ENCODE data around the gene PTTG1IP. TPM values are rescaled to one million over a fixed set of nuclear protein-coding genes. Genes with fewer than 3 reads are reported as not detected.
A peak's percentile ranks its signal among the peaks of the same experiment; 100 is the strongest.

Gene PTTG1IP
- total RNA-seq, 2 experiments from 2014 or later, result 80.3 to 82.6 TPM

GRCh38 chr21:44858791-44859190 is 14.7 kb downstream of the PTTG1IP start:
- Mint-ChIP-seq H3K9me3 (no peaks in the 10 kb centered on the region), H3K36me3 (ENCODE audit: low read depth) (peaks cover 66% of the 10 kb centered on the region), H3K27me3 (no peaks in the 10 kb centered on the region), H3K4me3 (no peak overlapping the region), H3K27ac (no peak overlapping the region), H3K4me1 (peaks cover 22% of the 10 kb centered on the region)
- POLR2A ChIA-PET, result no interaction called here
- CTCF ChIA-PET, result no interaction called here
- no peak for DNase-seq

DNA sequence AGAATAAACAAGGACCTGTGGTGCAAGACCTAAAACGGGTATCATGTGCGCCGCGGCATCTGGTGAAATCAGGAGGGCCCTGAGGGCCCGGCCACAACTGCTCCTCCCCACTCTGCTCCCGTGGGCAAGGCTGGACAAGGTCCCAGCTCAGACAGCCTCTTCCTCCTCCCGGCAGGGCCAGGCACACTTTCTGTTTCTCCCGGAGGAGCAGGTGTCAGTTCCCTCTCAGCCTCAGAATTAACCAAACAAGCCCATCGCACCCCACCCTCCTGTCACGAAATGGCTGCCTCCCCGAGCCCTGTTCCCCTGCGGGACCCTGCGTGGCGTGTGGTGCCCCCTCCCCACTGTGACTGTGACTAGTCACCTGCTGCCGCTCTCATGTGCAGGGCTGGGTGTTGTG is 15.2 kb downstream of the PTTG1IP start:
- H3K27me3 Mint-ChIP-seq, result no peaks in the 10 kb centered on the region
- H3K9me3 Mint-ChIP-seq, result no peaks in the 10 kb centered on the region
- no peak overlapping the region for H3K4me3 Mint-ChIP-seq
- no peak for DNase-seq
- ChIA-PET POLR2A (interaction anchor here (1.2 kb wide), 1 partner anchor 16 kb away, joined by 5 read pairs; the partner anchor contains the start of gene PTTG1IP), CTCF (interaction anchor here (0.8 kb wide), 1 partner anchor 31 kb away, joined by 3 read pairs; no protein-coding TSS in a partner anchor)
- H3K4me1 Mint-ChIP-seq, result peaks cover 22% of the 10 kb centered on the region
- H3K36me3 Mint-ChIP-seq (ENCODE audit: low read depth), result peaks cover 66% of the 10 kb centered on the region
- no peak overlapping the region for H3K27ac Mint-ChIP-seq

DNA sequence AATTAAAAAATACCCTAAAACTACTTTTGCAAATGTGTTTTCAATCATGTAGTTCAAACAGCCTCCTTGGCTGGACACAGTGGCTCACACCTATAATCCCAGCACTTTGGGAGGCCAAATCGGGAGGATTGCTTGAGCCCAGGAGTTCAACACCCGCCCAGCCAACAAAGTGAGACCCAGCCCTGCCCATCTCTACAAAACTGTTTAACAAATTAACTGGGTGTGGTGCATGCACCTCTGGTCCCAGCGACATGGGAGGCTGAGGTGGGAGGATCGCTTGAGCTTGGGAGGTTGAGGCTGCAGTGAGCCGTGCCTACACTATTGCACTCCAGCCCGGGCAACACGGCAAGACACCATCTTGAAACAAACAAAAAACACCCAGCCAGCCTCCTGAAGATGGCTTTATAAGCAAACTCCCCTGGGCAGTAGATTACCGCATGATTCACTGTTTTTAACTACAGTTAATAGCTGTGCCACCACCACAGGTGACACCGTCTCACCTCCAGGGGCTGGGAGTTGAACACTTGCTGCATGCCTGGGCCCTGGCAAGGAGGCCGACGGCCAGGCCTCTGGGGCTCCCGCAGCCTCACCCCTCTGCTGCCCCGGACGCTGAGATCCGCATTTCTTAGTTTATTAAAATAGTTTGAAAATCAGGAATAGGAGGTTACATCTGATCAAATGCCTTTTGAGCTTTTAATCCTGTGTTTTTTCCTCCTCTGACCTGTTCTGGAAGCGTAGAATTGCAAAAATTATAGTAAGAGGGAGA is 16.2 kb downstream of the PTTG1IP start:
- Mint-ChIP-seq H3K27ac (no peak overlapping the region), H3K27me3 (no peaks in the 10 kb centered on the region), H3K4me3 (no peak overlapping the region), H3K4me1 (peaks cover 26% of the 10 kb centered on the region), H3K9me3 (no peaks in the 10 kb centered on the region), H3K36me3 (ENCODE audit: low read depth) (peaks cover 71% of the 10 kb centered on the region)
- ChIA-PET CTCF (interaction anchor here (0.5 kb wide), 1 partner anchor 73 kb away, joined by 3 read pairs; no protein-coding TSS in a partner anchor), POLR2A (interaction anchor here (1.2 kb wide), 1 partner anchor 17 kb away, joined by 5 read pairs; the partner anchor contains the start of gene PTTG1IP)
- DNase-seq, result no peak

GRCh38 chr21:44856131-44856530 is 17.4 kb downstream of the PTTG1IP start:
- CTCF ChIA-PET, result no interaction called here
- H3K27ac Mint-ChIP-seq, result no peak overlapping the region
- peaks cover 69% of the 10 kb centered on the region for H3K36me3 Mint-ChIP-seq (ENCODE audit: low read depth)
- H3K9me3 Mint-ChIP-seq, result no peaks in the 10 kb centered on the region
- H3K27me3 Mint-ChIP-seq, result no peaks in the 10 kb centered on the region
- no peak overlapping the region for H3K4me3 Mint-ChIP-seq
- DNase-seq, result no peak
- POLR2A ChIA-PET, result no interaction called here
- H3K4me1 Mint-ChIP-seq, result peaks cover 35% of the 10 kb centered on the region

GRCh38 chr21:44855572-44855971 is 17.9 kb downstream of the PTTG1IP start:
- H3K36me3 Mint-ChIP-seq (ENCODE audit: low read depth), result peaks cover 75% of the 10 kb centered on the region
- H3K4me1 Mint-ChIP-seq, result peaks cover 38% of the 10 kb centered on the region
- H3K4me3 Mint-ChIP-seq, result no peak overlapping the region
- H3K27me3 Mint-ChIP-seq, result no peaks in the 10 kb centered on the region
- POLR2A ChIA-PET, result no interaction called here
- no peak for DNase-seq
- no peak overlapping the region for H3K27ac Mint-ChIP-seq
- H3K9me3 Mint-ChIP-seq, result no peaks in the 10 kb centered on the region
- CTCF ChIA-PET, result interaction anchor here (0.9 to 1.0 kb wide), 3 partner anchors 9 to 18 kb away, joined by 3 to 4 read pairs (median 3); partner anchors contain the start of gene PTTG1IP

GRCh38 chr21:44854664-44855446 is 18.6 kb downstream of the PTTG1IP start:
- no peaks in the 10 kb centered on the region for H3K9me3 Mint-ChIP-seq
- ChIA-PET POLR2A (no interaction called here), CTCF (interaction anchor here (0.9 to 1.0 kb wide), 3 partner anchors 9 to 18 kb away, joined by 3 to 4 read pairs (median 3); partner anchors contain the start of gene PTTG1IP)
- H3K4me3 Mint-ChIP-seq, result no peak overlapping the region
- no peak for DNase-seq
- H3K4me1 Mint-ChIP-seq, result peaks cover 38% of the 10 kb centered on the region
- peak overlapping the region; percentile 26 for H3K27ac Mint-ChIP-seq
- no peaks in the 10 kb centered on the region for H3K27me3 Mint-ChIP-seq
- peaks cover 75% of the 10 kb centered on the region for H3K36me3 Mint-ChIP-seq (ENCODE audit: low read depth)

DNA sequence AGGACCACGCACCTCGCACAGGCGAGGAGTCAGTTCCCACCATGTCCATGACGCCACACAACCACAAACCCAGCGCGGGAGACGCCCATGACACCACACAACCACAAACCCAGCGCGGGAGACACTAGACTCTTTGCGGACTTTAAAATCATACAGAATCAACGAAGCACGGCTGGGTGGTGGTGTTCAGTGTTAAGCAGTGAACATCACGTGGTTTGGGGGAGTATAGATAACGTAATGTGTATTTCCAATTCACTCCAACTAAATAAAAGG is 19.2 kb downstream of the PTTG1IP start:
- Mint-ChIP-seq H3K4me1 (peaks cover 38% of the 10 kb centered on the region), H3K27ac (no peak overlapping the region), H3K9me3 (no peaks in the 10 kb centered on the region), H3K4me3 (no peak overlapping the region), H3K36me3 (ENCODE audit: low read depth) (peaks cover 77% of the 10 kb centered on the region), H3K27me3 (no peaks in the 10 kb centered on the region)
- no peak for DNase-seq
- ChIA-PET CTCF (no interaction called here), POLR2A (no interaction called here)

GRCh38 chr21:44853601-44854390 is 19.7 kb downstream of the PTTG1IP start:
- POLR2A ChIA-PET, result no interaction called here

GRCh38 chr21:44850905-44851657 is 22.4 kb downstream of the PTTG1IP start:
- Mint-ChIP-seq H3K36me3 (ENCODE audit: low read depth) (peaks cover 56% of the 10 kb centered on the region), H3K4me3 (no peak overlapping the region), H3K27ac (peak overlapping the region; percentile 42), H3K9me3 (no peaks in the 10 kb centered on the region), H3K27me3 (no peaks in the 10 kb centered on the region), H3K4me1 (peaks cover 43% of the 10 kb centered on the region)
- DNase-seq, result no peak
- ChIA-PET CTCF (interaction anchor here (1.5 kb wide), 1 partner anchor 22 kb away, joined by 3 read pairs; the partner anchor contains the start of gene PTTG1IP), POLR2A (interaction anchor here (1.7 kb wide), 1 partner anchor 22 kb away, joined by 7 read pairs; the partner anchor contains the start of gene PTTG1IP)

More at GRCh38 chr21:44853601-44854390, 19.7 kb downstream of the PTTG1IP start:
- Mint-ChIP-seq H3K9me3 (no peaks in the 10 kb centered on the region), H3K27me3 (no peaks in the 10 kb centered on the region), H3K4me1 (peaks cover 38% of the 10 kb centered on the region), H3K36me3 (ENCODE audit: low read depth) (peaks cover 72% of the 10 kb centered on the region), H3K27ac (no peak overlapping the region), H3K4me3 (no peak overlapping the region)
- no peak for DNase-seq
- CTCF ChIA-PET, result no interaction called here

DNA sequence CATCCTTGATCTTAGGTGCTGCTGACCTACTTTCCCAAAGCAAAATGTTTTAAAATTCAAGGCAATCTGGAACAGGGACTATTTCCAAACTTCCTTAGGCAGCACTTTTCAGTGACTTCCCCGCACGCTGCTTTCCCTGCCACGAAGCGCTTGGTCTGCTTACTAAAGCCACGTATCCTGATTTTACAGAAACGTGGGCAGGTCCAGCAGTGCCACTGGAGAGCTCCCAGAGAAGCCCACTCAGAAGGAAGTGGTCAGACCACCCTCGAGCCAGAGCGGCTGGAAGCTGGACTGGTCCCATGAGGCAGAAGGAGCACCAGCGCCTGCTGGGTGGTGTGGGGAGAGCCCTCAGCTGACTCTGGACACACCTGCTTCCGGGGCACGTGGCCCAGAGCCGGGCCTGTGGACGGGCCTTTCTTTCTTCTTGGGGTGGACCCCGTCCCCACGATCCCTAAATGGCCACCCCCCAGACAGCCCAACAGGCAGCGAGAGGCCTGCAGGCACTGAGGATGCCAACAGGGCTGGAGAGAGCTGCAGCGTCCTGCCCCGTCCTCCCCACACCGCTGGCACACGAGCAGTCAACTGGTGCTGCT is 23.2 kb downstream of the PTTG1IP start:
- CTCF ChIA-PET, result interaction anchor here (1.5 kb wide), 1 partner anchor 23 kb away, joined by 3 read pairs; the partner anchor contains the start of gene PTTG1IP
- H3K4me1 Mint-ChIP-seq, result peaks cover 49% of the 10 kb centered on the region

GRCh38 chr21:44849616-44850130 is 23.8 kb downstream of the PTTG1IP start:
- DNase-seq, result no peak
- Mint-ChIP-seq H3K27ac (no peak overlapping the region), H3K4me1 (peaks cover 46% of the 10 kb centered on the region), H3K9me3 (no peaks in the 10 kb centered on the region), H3K4me3 (no peak overlapping the region), H3K36me3 (ENCODE audit: low read depth) (peaks cover 44% of the 10 kb centered on the region), H3K27me3 (no peaks in the 10 kb centered on the region)
- POLR2A ChIA-PET, result interaction anchor here (1.0 kb wide), 1 partner anchor 24 kb away, joined by 3 read pairs; the partner anchor contains the start of gene PTTG1IP
- CTCF ChIA-PET, result interaction anchor here (1.5 kb wide), 1 partner anchor 24 kb away, joined by 3 read pairs; the partner anchor contains the start of gene PTTG1IP

More for the DNA sequence above, 23.2 kb downstream of the PTTG1IP start:
- POLR2A ChIA-PET, result interaction anchor here (1.7 kb wide), 1 partner anchor 23 kb away, joined by 7 read pairs; the partner anchor contains the start of gene PTTG1IP
- H3K9me3 Mint-ChIP-seq, result no peaks in the 10 kb centered on the region
- H3K27me3 Mint-ChIP-seq, result no peaks in the 10 kb centered on the region
- no peak for DNase-seq
- H3K36me3 Mint-ChIP-seq (ENCODE audit: low read depth), result peaks cover 50% of the 10 kb centered on the region
- H3K27ac Mint-ChIP-seq, result no peak overlapping the region
- no peak overlapping the region for H3K4me3 Mint-ChIP-seq

Data from activated CD4-positive, alpha-beta memory T cell treated with anti-CD3 and anti-CD28 coated beads, Interleukin-2, amount 10 ng/mL, durations not matched to agents 7 days and 5 days (primary cell).